Measurements from ENCODE around the gene COPS3. TPM values are rescaled to one million over a fixed set of nuclear protein-coding genes. Genes with fewer than 3 reads are reported as not detected.

The COPS3 gene
- total RNA-seq, 4 donors from 2014 or later: 50.8 to 68.0 (median 59.6) TPM

- TF ChIP-seq POLR2A (IDR thresholded peaks at IDR 0.05): no peak
- TF ChIP-seq CTCF (IDR thresholded peaks at IDR 0.05): no peak
- H3K4me3 ChIP-seq (ENCODE audit: low read depth, poor library complexity, severe bottlenecking): no peak overlapping the region
- intact Hi-C loops (cut with DNase I; ENCODE audit: low total_unique reads): no loop called here
- WGBS, 2 donors: 84 to 85% methylated on average over 10 of the region's 10 CpGs
- DNase-seq (ENCODE audit: low spot score in 2 of 2): no peak
Observed at GRCh38 chr17:17201271-17201670, 79.8 kb downstream of the COPS3 start.

DNA sequence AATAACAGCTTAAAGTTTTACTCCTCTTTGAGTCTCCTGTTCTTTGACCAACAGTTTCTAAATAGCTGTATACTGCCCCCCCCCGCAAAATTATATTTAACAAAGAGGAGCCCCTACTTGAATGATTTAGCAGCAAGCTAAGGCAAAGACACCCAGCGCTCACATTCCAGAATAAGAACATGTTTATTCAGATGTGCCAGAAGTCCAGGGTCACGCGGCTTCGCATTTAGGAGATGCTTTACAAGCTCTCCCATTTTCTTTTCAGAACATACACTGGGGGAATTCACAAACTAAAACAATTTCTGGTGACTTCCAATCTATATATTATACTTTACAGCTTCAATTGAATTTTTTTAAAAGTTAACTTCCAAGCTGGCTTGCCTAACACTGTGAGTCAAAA, 80.2 kb downstream of the COPS3 start:
- no peak for DNase-seq (ENCODE audit: low spot score in 2 of 2)
- no peak overlapping the region for H3K4me3 ChIP-seq (ENCODE audit: low read depth, poor library complexity, severe bottlenecking)
- intact Hi-C loops (cut with DNase I; ENCODE audit: low total_unique reads): no loop called here
- TF ChIP-seq POLR2A (IDR thresholded peaks at IDR 0.05): no peak
- TF ChIP-seq CTCF (IDR thresholded peaks at IDR 0.05): no peak
- 62 to 68% methylated on average over 5 of the region's 5 CpGs for WGBS, 2 donors

DNA sequence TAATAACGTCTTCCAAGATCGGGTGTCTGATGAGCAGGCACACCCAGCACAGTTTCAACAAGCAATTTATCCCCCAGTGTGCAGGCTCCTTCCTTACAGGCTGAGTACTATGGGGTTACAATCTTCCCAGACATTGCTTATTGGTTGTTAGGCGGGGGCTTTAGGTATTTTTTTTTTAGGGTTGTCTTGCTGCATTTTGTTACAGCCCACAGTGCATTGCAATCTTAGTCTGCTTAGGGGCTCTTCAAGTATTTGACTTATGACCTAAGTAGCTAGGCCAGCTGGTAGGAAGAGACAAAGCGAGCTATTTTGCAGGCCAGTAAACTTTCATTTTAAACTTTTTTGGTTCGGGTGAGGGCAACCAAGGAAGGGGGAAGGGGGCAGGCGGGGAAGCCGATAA, 80.7 kb downstream of the COPS3 start:
- H3K4me3 ChIP-seq (ENCODE audit: low read depth, poor library complexity, severe bottlenecking): no peak overlapping the region
- WGBS, 2 donors: 70 to 72% methylated on average over 7 of the region's 7 CpGs
- intact Hi-C loops (cut with DNase I; ENCODE audit: low total_unique reads): no loop called here
- no peak for DNase-seq (ENCODE audit: low spot score in 2 of 2)
- TF ChIP-seq POLR2A (IDR thresholded peaks at IDR 0.05) (no peak), CTCF (IDR thresholded peaks at IDR 0.05) (no peak)

DNA sequence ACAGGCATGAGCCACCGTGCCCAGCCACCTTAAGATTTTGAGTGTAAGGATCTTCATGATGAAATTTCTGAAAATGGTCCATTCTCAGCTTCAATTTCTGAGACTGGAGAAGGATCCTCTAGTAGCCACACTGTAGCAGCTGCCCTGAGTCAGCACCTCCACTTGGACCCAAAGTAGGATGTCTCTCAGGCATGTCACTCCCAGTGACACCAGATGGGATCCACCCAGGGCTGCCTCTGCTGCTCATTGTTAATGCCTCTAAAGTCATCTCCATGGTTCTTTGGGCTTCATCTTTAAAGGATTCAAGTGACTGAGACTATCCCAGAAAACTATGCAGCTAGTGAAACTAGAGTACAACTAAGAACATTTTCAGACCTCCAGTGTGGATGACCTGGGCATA, 82.8 kb downstream of the COPS3 start:
- WGBS, 2 donors: 100% methylated on average over 1 of the region's 1 CpG
- no peak for TF ChIP-seq POLR2A (IDR thresholded peaks at IDR 0.05)
- no peak for TF ChIP-seq CTCF (IDR thresholded peaks at IDR 0.05)
- H3K4me3 ChIP-seq (ENCODE audit: low read depth, poor library complexity, severe bottlenecking): no peak overlapping the region
- DNase-seq (ENCODE audit: low spot score in 2 of 2): no peak
- intact Hi-C loops (cut with DNase I; ENCODE audit: low total_unique reads): no loop called here

GRCh38 chr17:17196776-17197175, 84.3 kb downstream of the COPS3 start:
- TF ChIP-seq POLR2A (IDR thresholded peaks at IDR 0.05) (no peak), CTCF (IDR thresholded peaks at IDR 0.05) (no peak)
- intact Hi-C loops (cut with DNase I; ENCODE audit: low total_unique reads): no loop called here

More at GRCh38 chr17:17196776-17197175, 84.3 kb downstream of the COPS3 start:
- no peak for DNase-seq (ENCODE audit: low spot score in 2 of 2)
- no peak overlapping the region for H3K4me3 ChIP-seq (ENCODE audit: low read depth, poor library complexity, severe bottlenecking)

Other genes starting within 250 kb of the COPS3 start
- gene MPRIP, start 238.8 kb downstream of the COPS3 start, total RNA-seq: 100 to 1,000 TPM; 128 to 217 (median 141) TPM
- 1 to 10 TPM; 4.2 to 7.0 (median 5.0) TPM for gene PLD6, start 74.9 kb downstream of the COPS3 start, total RNA-seq
- 10 to 100 TPM; 33.4 to 54.8 (median 39.1) TPM for gene FLCN, start 44.1 kb downstream of the COPS3 start, total RNA-seq
- gene NT5M, start 22.1 kb upstream of the COPS3 start, total RNA-seq: 1 to 10 TPM in 2 of 4 donors, under 1 TPM in 2; 0.53 to 4.5 (median 1.1) TPM
- 10 to 100 TPM; 14.8 to 29.3 (median 24.2) TPM for gene MED9, start 195.8 kb upstream of the COPS3 start, total RNA-seq
- gene RASD1, start 215.1 kb upstream of the COPS3 start, total RNA-seq: 10 to 100 TPM; 25.5 to 79.9 (median 40.6) TPM